Fibroblast of villous mesenchyme (primary cell): ENCODE data around the gene ARHGAP6. TPM values are rescaled to one million over a fixed set of nuclear protein-coding genes. Genes with fewer than 3 reads are reported as not detected.

Experiments
- DNase-seq: peaks from one replicate; pipeline ENCODE4 v3.0.0-alpha.2; 2010; ENCODE audit warnings: low read depth
- H3K4me3 ChIP-seq: 2 replicates; pipeline ENCODE4 v1.5.1; 2011; ENCODE audit warnings: low read depth, mild to moderate bottlenecking, low read length
- CTCF ChIP-seq: IDR thresholded peaks from 2 replicates; pipeline ENCODE4 v1.5.1; 2012; ENCODE audit warnings: low read depth, mild to moderate bottlenecking, low read length; ENCODE audit not compliant: insufficient read depth
- total RNA-seq: library from RNA; depleted of rRNA; stranded (reverse); fragments of >200 nt; gene quantifications from 2 replicates; pipeline ENCODE4 v1.2.3, GENCODE V29; 2012

ARHGAP6 gene
- total RNA-seq, 1 donor, result 1.7 TPM

GRCh38 chrX:11414091-11414490 lies 251.6 kb downstream of the ARHGAP6 start:
- H3K4me3 ChIP-seq, result no peak overlapping the region
- no peak for DNase-seq
- no peak for TF ChIP-seq CTCF

- H3K4me3 ChIP-seq, result no peak overlapping the region
- DNase-seq, result no peak
- TF ChIP-seq CTCF, result no peak
Observed at GRCh38 chrX:11412715-11413623, 252.8 kb downstream of the ARHGAP6 start.

GRCh38 chrX:11409957-11410356 lies 255.8 kb downstream of the ARHGAP6 start:
- no peak overlapping the region for H3K4me3 ChIP-seq
- no peak for TF ChIP-seq CTCF
- DNase-seq, result no peak

- no peak for DNase-seq
- TF ChIP-seq CTCF, result no peak
- H3K4me3 ChIP-seq, result no peak overlapping the region
Observed at GRCh38 chrX:11408783-11409182, 256.9 kb downstream of the ARHGAP6 start.

- DNase-seq, result no peak
- TF ChIP-seq CTCF, result no peak
- H3K4me3 ChIP-seq, result no peak overlapping the region
Observed at GRCh38 chrX:11408109-11408405, 257.7 kb downstream of the ARHGAP6 start.

- H3K4me3 ChIP-seq, result no peak overlapping the region
- DNase-seq, result peak; percentile 83
- no peak for TF ChIP-seq CTCF
Observed at GRCh38 chrX:11407331-11408108, 258.2 kb downstream of the ARHGAP6 start.
